NCI-H748 treated with DMSO at 0.1 percent for 48 hours (cell line): Measurements from ENCODE around the gene KCNJ3.
A peak's percentile ranks its signal among the peaks of the same experiment; 100 is the strongest.

ENCODE experiments used
- DNase-seq: peaks from one replicate; lab custom pipeline; 2025; lab: John Stamatoyannopoulos, UW

The KCNJ3 gene

GRCh38 chr2:154698296-154698720 is at the start of gene KCNJ3:
Gene KCNJ3, plus strand, starts transcription at chr2:154698695. Its CDS starts 81 bp downstream, at chr2:154698776.
- peak; percentile 71 for DNase-seq

DNA sequence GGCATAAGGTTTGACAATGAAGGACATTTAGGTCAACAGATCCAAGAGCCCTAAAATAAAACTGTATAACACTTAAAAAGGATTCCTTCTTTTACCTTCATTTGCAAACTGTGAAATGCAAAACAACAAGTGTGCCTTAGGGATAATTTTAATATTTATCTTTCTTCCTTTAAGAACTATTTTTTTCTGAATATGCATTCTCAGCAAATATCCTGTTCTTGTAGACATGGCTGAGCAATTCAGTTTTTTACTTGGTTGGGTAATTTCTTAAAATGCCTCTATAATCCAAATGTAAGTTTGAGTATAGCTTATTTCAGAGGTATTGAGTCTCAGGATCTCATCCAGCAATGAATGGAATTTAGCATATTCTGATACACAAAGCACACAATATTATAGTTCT is 43.0 kb upstream of the KCNJ3 start:
- DNase-seq: no peak

DNA sequence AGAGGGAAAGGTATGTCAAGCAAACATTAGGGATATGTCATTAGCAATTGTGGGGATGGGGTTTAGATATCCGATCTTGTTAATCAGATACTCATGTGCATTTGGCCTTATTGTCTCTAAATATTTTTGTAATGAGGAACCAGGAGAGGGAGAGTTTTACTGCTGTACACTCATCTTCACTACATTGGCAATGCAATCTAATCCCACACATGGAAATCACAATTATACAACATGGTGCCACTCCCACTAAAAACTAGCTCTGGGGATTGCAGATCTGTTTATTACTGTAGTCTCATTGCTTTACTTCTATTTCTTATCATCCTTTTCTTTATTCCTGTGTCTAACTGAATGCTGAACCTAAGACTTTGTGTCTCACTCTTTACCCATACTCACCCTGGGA is 39.6 kb upstream of the KCNJ3 start:
- DNase-seq: no peak

- no peak for DNase-seq
Observed at GRCh38 chr2:154664248-154664647, 34.2 kb upstream of the KCNJ3 start.

DNA sequence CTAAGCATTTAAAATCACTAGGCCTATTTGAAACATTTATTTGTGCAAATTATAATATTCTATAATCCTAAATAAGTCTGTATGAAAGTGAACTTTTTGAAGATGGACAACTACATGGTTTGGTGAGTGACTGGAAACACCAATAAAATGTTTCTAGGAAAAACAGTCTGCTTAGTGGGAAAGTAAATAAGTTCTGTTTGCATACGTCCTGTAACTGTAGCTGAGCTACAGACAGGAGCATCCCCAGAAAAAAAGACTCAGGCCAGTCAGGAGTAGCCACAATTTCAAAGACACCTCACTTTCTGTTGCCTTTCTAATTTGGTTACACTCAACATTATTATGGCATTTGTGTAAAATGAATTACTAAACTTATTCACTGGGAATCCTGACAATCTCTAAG is 28.4 kb upstream of the KCNJ3 start:
- DNase-seq: peak; percentile 28

GRCh38 chr2:154673694-154674093 is 24.8 kb upstream of the KCNJ3 start:
- DNase-seq: peak; percentile 69

DNA sequence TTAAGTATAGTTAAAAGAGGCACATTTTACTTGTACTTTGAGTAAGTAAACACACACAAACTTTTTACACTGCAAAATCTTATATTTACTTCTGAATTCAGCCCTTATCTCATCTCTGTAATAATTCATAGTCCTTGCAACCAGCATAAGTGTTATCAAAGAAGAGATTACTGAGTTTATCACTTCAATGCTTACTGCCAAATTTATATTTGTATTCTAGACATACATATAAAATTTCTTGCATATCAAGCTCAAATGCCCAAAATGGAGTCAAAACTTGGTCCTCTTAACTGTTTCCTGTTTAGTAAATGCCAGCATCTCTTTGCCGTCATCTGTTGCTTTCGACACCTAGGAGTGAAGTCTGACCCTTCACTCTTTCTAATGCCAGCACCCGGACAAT is 21.1 kb upstream of the KCNJ3 start:
- no peak for DNase-seq

- no peak for DNase-seq
Observed at GRCh38 chr2:154681741-154682140, 16.8 kb upstream of the KCNJ3 start.

DNA sequence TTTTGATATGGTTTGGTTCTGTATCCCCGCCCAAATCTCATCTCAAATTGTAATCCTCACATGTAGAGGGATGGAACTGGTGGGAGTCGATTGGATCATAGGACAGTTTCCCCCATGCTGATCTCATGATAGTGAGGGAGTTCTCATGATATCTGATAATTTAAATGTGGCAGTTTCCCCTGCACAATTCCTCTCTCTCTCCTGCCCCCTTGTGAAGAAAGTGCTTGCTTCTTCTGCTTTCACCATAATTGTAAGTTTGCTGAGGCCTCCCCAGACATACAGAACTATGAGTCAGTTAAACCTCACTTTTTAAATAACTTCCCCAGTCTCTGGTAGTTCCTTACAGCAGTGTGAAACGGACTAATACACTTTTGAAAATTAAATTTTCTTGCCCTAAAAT is 12.3 kb upstream of the KCNJ3 start:
- DNase-seq: no peak

- no peak for DNase-seq
Observed at GRCh38 chr2:154688373-154688772, 10.1 kb upstream of the KCNJ3 start.

DNA sequence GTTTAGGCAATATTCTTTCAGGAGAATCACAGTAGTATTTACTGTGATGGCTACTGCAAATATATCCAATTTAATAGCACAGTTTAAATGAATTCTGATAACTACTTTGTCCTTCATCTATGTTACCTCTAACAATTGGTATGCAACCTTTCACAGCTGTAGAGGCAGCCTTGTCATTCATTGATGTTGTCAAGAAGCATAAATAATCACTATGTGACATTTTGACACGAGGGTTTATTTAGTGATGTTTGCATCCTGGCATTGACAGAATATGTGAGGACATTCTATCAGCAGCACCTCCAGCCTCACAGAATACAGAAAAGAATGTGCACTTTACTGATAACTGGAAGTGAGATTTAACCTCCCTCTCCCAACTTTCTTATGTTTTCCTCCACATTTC is 9.3 kb upstream of the KCNJ3 start:
- no peak for DNase-seq

DNA sequence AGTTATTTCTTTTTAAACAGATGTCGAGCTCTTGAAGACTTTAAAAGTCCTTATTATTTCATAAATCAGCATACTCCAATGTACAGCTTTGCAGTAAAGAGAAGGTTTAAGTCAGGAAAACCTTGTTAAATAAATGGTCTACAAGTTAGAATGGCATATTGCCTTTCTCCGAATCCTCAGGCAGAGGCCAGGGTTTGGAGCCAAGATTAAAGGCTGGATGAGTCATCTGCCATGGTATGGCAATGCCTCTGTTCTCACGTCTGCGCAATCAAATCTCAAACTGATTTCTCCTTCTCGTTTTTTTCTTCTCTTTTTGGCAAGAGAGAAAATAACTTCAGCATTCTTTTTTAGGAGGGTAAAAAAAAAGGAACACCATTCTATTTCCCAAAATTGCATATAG is 5.6 kb upstream of the KCNJ3 start:
- no peak for DNase-seq

DNA sequence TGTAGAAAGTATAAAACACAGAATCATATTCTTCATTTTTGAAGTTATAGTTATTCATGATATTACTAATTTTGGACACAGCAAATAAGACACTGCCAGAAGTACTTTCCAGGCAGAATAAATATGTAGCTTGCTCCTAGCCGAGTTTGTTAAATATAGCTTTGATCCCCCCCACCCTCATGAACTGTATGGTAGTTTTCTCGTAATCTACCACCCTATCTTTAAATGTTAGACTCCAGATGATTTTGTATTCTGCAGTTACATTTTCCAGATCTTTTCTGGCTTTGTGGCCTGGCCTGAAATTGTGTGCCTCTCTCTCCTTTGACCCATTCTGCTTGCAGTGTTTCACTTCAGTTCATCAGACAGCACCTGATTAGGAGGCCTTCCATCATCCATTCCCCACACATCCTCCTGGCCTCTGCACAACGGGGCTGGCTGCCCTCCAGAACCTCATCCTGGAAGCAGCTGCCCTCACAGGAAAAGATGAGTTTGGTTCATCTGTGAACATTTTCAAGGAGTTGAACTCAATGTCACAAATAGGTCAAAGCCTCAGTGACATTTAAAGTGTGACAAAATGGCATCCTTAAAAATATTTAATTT is 4.7 kb upstream of the KCNJ3 start:
- DNase-seq: no peak

GRCh38 chr2:154694881-154695280 is 3.6 kb upstream of the KCNJ3 start:
- DNase-seq: no peak

GRCh38 chr2:154696369-154696768 is 2.1 kb upstream of the KCNJ3 start:
- DNase-seq: peak; percentile 69

- DNase-seq: peak; percentile 81
Observed at GRCh38 chr2:154696810-154697417, 1.6 kb upstream of the KCNJ3 start.

GRCh38 chr2:154697418-154698252 is 860 bp upstream of the KCNJ3 start:
- peak; percentile 81 for DNase-seq

- DNase-seq: peak; percentile 80
Observed at GRCh38 chr2:154698721-154699574, 453 bp downstream of the KCNJ3 start.

DNA sequence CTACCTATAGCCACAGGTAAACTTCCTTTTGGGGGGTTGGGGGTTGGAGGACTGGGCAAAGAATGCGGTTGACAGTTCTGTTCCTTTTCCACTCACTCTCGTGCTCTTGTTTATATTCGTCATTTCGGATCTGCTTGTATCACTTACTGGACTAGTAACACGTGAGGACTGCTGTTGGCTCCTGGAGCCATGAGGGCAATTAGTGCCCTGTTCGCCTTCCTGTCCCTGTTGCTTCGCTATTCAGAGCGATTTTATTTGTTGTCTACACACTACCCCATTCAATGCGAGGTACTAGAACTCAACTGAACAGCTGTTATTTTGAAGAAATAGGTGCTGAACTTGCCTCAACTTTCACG is 1.1 kb downstream of the KCNJ3 start:
- peak; percentile 93 for DNase-seq

DNA sequence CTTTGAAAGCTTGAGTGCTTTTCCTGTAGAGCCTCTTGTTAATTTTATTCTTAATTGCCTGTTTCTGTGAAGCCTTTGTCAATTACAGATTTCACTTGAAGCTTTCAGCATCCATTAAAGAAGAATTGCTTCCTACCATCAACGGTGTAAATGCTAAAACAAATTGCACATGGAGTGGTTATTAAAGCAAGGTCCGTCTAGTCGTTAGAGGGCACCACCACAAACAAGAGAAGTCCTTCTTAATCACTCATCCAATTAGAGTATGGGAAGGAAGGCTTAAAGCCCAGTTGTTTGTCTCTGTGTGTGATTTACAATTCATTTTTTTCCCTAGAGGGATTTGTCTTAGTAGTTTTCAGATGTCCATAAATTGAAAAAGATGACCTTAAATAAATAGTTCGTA is 1.6 kb downstream of the KCNJ3 start:
- DNase-seq: peak; percentile 96

GRCh38 chr2:154704991-154705390 is 6.5 kb downstream of the KCNJ3 start:
- no peak for DNase-seq

DNA sequence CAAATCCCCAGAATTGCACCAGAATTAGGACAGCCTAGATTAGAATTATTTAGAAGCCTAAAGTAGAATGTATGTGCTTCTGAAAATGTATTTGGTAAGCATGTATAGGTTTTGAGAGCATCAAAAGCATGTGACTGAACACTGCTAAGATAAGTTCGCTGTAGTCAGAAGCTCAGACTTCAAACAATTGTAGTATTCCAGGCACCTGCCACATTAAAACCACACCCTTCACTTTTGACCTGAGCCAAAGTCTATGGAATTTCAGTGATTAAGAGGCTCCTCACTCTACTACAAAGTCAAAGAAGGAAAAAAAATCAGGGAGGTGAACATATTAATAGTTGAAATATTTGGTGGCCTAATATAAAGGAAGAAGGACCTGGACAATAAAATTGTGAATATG is 8.2 kb downstream of the KCNJ3 start:
- peak; percentile 79 for DNase-seq
